ENCODE measurements around the gene SLC8A2. TPM values are rescaled to one million over a fixed set of nuclear protein-coding genes. Genes with fewer than 3 reads are reported as not detected.

SLC8A2 gene
- total RNA-seq, 1 experiment from 2014 or later = 11.3 TPM

GRCh38 chr19:47469719-47470118 is 2.0 kb downstream of the SLC8A2 start:
- Histone ChIP-seq H3K79me2 (ENCODE audit: insufficient read depth, low read length) (no peaks in the 10 kb centered on the region; the same call in 1 of the 2 replicates), H3K4me2 (ENCODE audit: insufficient read depth, insufficient read length, low read length) (no peak overlapping the region), H3K4me1 (ENCODE audit: insufficient read depth, low read length) (peaks cover 7% of the 10 kb centered on the region; the same call in 1 of the 2 replicates), H4K5ac (ENCODE audit: insufficient read length, low read depth, low read length) (no peak overlapping the region), H2BK12ac (ENCODE audit: insufficient read length, low read depth, low read length) (no peak overlapping the region), H3K4ac (ENCODE audit: low read depth, low read length) (no peak overlapping the region), H3K14ac (ENCODE audit: insufficient read depth, low read length) (no peak overlapping the region; the same call in 1 of the 2 replicates), H3K23me2 (ENCODE audit: insufficient read length, low read depth, low read length, poor library complexity, severe bottlenecking) (peaks cover 13% of the 10 kb centered on the region), H3K79me1 (ENCODE audit: insufficient read depth, low read depth, low read length, poor library complexity, severe bottlenecking) (no peaks in the 10 kb centered on the region), H4K91ac (ENCODE audit: insufficient read length, low read depth, low read length) (no peak overlapping the region), H3K9ac (ENCODE audit: extremely low read depth, insufficient read length, low read length) (no peak overlapping the region), H2BK120ac (ENCODE audit: low read depth, low read length, poor library complexity, severe bottlenecking) (no peak overlapping the region), H3K9me3 (ENCODE audit: control insufficient read depth, low read depth, low read length) (no peaks in the 10 kb centered on the region), H3K18ac (ENCODE audit: insufficient read length, low read depth, low read length) (peak overlapping the region; percentile 16), H2BK5ac (ENCODE audit: insufficient read length, low read length) (no peak overlapping the region), H3K27me3 (ENCODE audit: insufficient read depth, low read length) (no peaks in the 10 kb centered on the region), H2AK5ac (ENCODE audit: insufficient read length, low read length) (no peak overlapping the region), H2BK15ac (ENCODE audit: low read depth, low read length) (no peak overlapping the region), H3T11ph (ENCODE audit: low read length) (no peak overlapping the region), H3K23ac (ENCODE audit: insufficient read length, low read depth, low read length) (no peak overlapping the region), H4K20me1 (ENCODE audit: control insufficient read depth, insufficient read depth, insufficient read length) (no peaks in the 10 kb centered on the region), H2AFZ (ENCODE audit: low read length) (no peak overlapping the region), H3K27ac (ENCODE audit: insufficient read length, low read depth, low read length) (no peak overlapping the region), H4K8ac (replicated peaks; ENCODE audit: insufficient read length, low read depth, low read length) (no peak overlapping the region), H2BK20ac (ENCODE audit: low read depth, low read length, poor library complexity, severe bottlenecking) (no peak overlapping the region), H3K56ac (ENCODE audit: insufficient read length, low read depth, low read length) (no peak overlapping the region)
- Mint-ChIP-seq H3K27ac (no peak overlapping the region), H3K9me3 (no peaks in the 10 kb centered on the region; a peak in 1 of 5 replicates), H3K36me3 (ENCODE audit: insufficient read depth in 1 of 3, low read depth in 3 of 3) (peaks cover 0 to 1% (median 0%) of the 10 kb centered on the region in 3 experiments; a peak in 2 of 7 replicates), H3K27me3 (ENCODE audit: low read depth) (peaks cover 25% of the 10 kb centered on the region), H3K4me1 (peaks cover 23 to 43% of the 10 kb centered on the region in 2 experiments), H3K4me3 (peak overlapping the region; percentile 78 to 85; a peak in 2 of 5 replicates)
- WGBS (ENCODE audit: extremely low coverage, insufficient read length, low lambda C conversion rate) = no CpG with 5 or more reads among the region's 12 CpGs
- DNase-seq = no peak
- TF ChIP-seq CTCF (conservative IDR thresholded peaks at IDR 0.05) = no peak

Measured in H9 (cell line).